ENCODE data around the gene ASB16. TPM values are rescaled to one million over a fixed set of nuclear protein-coding genes. Genes with fewer than 3 reads are reported as not detected.
"Not testable (repeated sequence)": the region's sequence is repeated elsewhere in the genome, so short reads cannot be mapped to it uniquely, and the experiment has no call there.

Gene ASB16
- total and polyA plus RNA-seq, 4 donors = 0.88 to 2.1 (median 1.4) TPM

DNA sequence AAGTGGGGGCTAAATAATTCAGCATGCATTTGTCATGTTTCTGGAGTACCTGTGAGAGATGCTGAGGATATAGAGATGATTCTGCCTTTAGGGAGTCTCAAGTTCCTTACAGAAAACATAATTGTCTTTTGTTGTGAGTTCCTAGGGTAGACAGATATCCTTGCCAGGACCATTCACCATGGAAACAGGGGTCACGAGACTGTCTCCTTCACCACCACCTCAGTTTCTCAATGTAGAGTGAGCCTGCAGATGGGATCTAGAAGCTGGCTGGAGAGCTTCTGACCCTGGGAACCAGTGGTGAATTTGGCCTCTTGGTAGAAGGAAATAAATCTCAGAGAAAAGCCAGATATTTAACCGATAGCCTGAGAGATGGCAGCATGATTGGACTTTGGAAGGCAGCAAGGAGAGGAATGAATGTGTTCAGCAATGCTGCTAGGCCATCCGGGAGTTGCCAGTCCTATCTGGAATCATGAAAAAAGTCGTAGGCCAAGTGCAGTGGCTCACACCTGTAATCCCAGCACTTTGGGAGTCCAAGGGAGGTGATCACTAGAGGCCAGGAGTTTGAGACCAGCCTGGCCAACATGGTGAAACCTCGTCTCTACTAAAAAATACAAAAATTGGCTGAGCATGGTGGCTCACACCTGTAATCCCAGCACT, 39.7 kb upstream of the ASB16 start:
- Histone ChIP-seq H3K4me1 (ENCODE audit: control insufficient read depth in 1 of 2, insufficient read depth in 2 of 2, low read length in 2 of 2) (no peaks in the 10 kb centered on the region), H3K27ac (ENCODE audit: low read depth in 1 of 2, low read length in 2 of 2) (no peak overlapping the region), H3K36me3 (ENCODE audit: control insufficient read depth in 1 of 2, insufficient read depth in 2 of 2, low read length in 1 of 2) (no peaks in the 10 kb centered on the region), H3K27me3 (ENCODE audit: control insufficient read depth in 1 of 2, insufficient read depth in 2 of 2, low read length in 1 of 2) (no peaks in the 10 kb centered on the region), H3K4me3 (ENCODE audit: low read length in 2 of 2) (no peak overlapping the region), H3K9me3 (ENCODE audit: control insufficient read depth, low read length) (no peaks in the 10 kb centered on the region)
- no peak for ATAC-seq (ENCODE audit: low FRiP score)
- no peak for DNase-seq
- WGBS, 2 donors = 82 to 84% methylated on average over 5 of the region's 5 CpGs
- intact Hi-C loops (cut with DNase I) = no loop called here

DNA sequence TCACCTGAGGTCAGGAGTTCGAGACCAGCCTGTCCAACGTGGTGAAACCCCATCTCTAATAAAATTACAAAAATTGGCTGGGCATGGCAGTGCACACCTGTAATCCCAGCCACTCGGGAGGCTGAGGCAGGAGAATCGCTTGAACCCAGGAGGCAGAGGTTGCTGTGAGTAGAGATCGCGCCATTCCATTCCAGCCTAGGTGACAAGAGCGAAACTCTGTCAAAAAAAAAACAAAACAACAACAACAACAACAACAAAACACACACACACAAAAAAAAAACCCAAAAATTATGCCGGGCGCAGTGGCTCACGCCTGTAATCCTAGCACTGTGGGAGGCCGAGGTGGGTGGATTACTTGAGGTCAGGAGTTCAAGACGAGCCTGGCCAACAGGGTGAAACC, 39.1 kb upstream of the ASB16 start:
- DNase-seq; H3K27ac ChIP-seq (ENCODE audit: low read depth in 1 of 2, low read length in 2 of 2); H3K9me3 ChIP-seq (ENCODE audit: control insufficient read depth, low read length); H3K4me3 ChIP-seq (ENCODE audit: low read length in 2 of 2); H3K4me1 ChIP-seq (ENCODE audit: control insufficient read depth in 1 of 2, insufficient read depth in 2 of 2, low read length in 2 of 2); H3K27me3 ChIP-seq (ENCODE audit: control insufficient read depth in 1 of 2, insufficient read depth in 2 of 2, low read length in 1 of 2); ATAC-seq (ENCODE audit: low FRiP score); H3K36me3 ChIP-seq (ENCODE audit: control insufficient read depth in 1 of 2, insufficient read depth in 2 of 2, low read length in 1 of 2); intact Hi-C loops (cut with DNase I): not testable (repeated sequence)
- WGBS, 2 donors = 94 to 95% methylated on average over 12 of the region's 12 CpGs

DNA sequence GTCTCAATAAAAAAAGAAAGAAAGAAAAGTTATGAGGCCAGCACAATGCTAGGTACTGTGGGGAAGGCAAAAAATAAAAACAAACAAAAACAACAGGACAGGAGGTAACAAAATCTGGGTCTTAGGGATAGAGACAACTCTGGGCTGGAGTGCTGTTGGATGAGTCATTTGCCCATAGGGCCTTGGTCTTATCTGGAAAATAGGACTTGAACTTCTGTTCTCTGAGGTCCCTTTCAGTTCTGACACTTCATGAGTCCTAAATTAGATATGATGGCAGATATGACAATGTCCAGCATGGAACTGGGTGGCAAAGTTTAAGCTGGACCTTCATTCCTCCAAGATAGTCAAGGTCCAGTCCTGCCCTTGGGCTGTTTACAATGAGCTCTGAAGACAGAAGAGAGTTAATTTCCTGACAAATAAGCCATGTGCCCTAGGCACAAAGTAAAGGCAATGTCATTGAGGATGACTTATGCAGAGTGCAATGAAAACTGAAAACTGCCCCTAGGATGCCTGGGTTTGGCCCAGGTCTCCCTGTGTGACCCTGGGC, 38.2 kb upstream of the ASB16 start:
- H3K27me3 ChIP-seq (ENCODE audit: control insufficient read depth in 1 of 2, insufficient read depth in 2 of 2, low read length in 1 of 2) = no peaks in the 10 kb centered on the region
- H3K9me3 ChIP-seq (ENCODE audit: control insufficient read depth, low read length) = no peaks in the 10 kb centered on the region
- H3K36me3 ChIP-seq (ENCODE audit: control insufficient read depth in 1 of 2, insufficient read depth in 2 of 2, low read length in 1 of 2) = no peaks in the 10 kb centered on the region
- H3K4me1 ChIP-seq (ENCODE audit: control insufficient read depth in 1 of 2, insufficient read depth in 2 of 2, low read length in 2 of 2) = no peaks in the 10 kb centered on the region
- H3K4me3 ChIP-seq (ENCODE audit: low read length in 2 of 2) = no peak overlapping the region
- intact Hi-C loops (cut with DNase I) = no loop called here
- ATAC-seq (ENCODE audit: low FRiP score) (no peak), DNase-seq (no peak)
- no peak overlapping the region for H3K27ac ChIP-seq (ENCODE audit: low read depth in 1 of 2, low read length in 2 of 2)

DNA sequence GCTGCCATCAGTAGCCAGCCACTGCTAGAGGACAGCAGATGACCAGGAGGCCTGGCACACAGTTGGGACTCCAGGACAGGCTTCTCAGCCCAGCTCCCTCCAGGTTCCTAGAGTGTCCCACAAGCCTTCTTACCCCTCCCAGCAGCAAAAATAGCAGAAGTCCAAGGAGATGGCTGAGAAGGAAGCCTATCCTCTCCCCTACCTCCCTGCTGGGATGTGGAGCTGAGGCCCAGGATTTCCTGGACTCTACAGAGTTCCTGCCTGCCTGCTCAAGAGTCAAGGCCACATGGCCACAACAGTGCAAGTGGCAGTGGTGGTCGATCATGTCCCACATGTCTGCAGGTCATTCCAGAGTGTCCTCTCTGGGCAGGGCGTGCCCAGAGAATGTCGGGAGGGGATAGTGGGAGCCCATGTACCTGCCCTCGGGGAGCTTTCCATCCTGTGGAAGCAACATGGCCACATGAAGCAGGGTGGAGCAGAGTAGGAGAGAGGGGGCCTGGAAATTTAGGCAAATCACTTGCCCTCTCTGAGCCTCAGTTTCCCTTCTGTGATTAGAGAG, 36.5 kb upstream of the ASB16 start:
- H3K4me1 ChIP-seq (ENCODE audit: control insufficient read depth in 1 of 2, insufficient read depth in 2 of 2, low read length in 2 of 2) = no peaks in the 10 kb centered on the region
- DNase-seq = no peak
- no peaks in the 10 kb centered on the region for H3K36me3 ChIP-seq (ENCODE audit: control insufficient read depth in 1 of 2, insufficient read depth in 2 of 2, low read length in 1 of 2)
- WGBS, 2 donors = 87 to 92% methylated on average over 4 of the region's 4 CpGs
- H3K27ac ChIP-seq (ENCODE audit: low read depth in 1 of 2, low read length in 2 of 2) = no peak overlapping the region
- no peak overlapping the region for H3K4me3 ChIP-seq (ENCODE audit: low read length in 2 of 2)
- no peaks in the 10 kb centered on the region for H3K27me3 ChIP-seq (ENCODE audit: control insufficient read depth in 1 of 2, insufficient read depth in 2 of 2, low read length in 1 of 2)
- intact Hi-C loops (cut with DNase I) = no loop called here
- no peaks in the 10 kb centered on the region for H3K9me3 ChIP-seq (ENCODE audit: control insufficient read depth, low read length)
- no peak for ATAC-seq (ENCODE audit: low FRiP score)

DNA sequence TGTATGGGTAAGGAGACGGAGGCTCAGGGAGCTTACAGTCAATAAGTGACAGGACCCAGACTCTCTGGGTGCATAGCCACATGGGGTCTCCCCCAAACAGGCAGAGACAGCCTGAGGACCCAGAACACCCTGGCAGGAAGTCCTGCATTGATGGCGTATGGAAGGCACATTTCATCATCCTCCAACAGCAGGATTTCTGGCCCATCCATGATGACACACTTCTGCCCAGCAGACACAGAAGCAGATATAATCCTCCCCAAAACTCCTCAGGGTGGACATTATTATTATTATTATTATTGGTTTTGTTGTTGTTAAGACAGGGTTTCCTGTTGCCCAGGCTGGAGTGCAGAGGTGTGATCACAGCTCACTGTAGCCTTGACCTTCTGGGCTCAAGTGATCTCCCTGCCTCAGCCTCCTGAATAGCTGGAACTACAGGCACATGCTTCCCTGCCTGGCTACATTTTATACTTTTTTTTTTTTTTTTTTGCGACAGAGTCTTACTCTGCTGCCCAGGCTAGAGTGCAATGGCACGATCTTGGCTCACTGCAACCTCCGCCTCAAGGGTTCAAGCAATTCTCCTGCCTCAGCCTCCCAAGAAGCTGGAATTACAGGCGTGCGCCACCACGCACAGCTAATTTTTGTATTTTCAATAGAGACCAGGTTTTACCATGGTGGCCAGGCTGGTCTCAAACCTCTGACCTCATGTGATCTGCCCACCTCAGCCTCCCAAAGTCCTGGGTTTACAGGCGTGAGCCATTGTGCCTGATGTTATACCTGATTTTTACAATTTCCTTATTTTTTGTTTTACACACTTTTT, 35.5 kb upstream of the ASB16 start:
- Histone ChIP-seq H3K9me3 (ENCODE audit: control insufficient read depth, low read length) (no peaks in the 10 kb centered on the region), H3K4me1 (ENCODE audit: control insufficient read depth in 1 of 2, insufficient read depth in 2 of 2, low read length in 2 of 2) (no peaks in the 10 kb centered on the region), H3K4me3 (ENCODE audit: low read length in 2 of 2) (no peak overlapping the region), H3K27me3 (ENCODE audit: control insufficient read depth in 1 of 2, insufficient read depth in 2 of 2, low read length in 1 of 2) (no peaks in the 10 kb centered on the region), H3K27ac (ENCODE audit: low read depth in 1 of 2, low read length in 2 of 2) (no peak overlapping the region), H3K36me3 (ENCODE audit: control insufficient read depth in 1 of 2, insufficient read depth in 2 of 2, low read length in 1 of 2) (no peaks in the 10 kb centered on the region)
- intact Hi-C loops (cut with DNase I) = no loop called here
- ATAC-seq (ENCODE audit: low FRiP score) (no peak), DNase-seq (no peak)
- 93% methylated on average over 9 of the region's 9 CpGs for WGBS, 2 donors

DNA sequence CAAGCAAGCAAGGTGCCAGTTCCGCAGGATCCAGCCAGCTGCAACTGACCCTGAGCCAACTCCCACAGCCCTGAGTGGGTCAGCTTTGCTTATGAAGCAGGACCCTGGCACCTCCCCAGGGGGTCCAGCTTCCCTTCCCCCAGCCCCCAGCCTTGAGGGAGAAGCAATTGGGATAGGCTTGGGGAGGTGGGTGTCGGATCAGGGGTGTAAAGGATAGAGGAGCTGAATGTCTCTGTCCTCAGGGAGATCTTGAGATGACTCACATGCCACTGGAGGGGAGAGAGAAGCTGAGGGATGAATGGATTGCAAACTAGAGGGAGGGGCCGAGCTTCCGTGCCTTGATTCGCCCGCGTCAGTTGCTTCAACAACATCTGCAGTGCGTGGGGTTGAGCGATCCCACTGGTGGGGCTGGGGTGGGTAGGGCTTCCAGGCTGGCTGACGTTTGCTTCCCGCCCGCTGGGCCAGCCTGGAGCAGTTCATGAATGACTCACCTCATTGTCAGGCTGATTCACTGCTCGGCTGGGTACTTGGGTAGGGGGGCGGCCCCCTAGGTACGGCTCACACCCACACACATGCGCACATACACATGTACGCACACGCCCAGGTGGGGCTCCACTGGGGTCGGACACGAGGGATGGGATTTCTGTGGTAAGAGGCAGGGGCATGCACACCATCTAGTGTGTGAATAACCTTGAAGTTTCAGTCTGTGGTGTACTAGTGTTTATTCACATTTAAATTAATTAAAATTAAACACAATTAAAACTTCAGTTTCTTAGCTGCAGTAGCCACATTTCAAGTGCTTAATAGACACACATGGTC, 32.4 kb upstream of the ASB16 start:
- H3K9me3 ChIP-seq (ENCODE audit: control insufficient read depth, low read length) = no peaks in the 10 kb centered on the region
- H3K27ac ChIP-seq (ENCODE audit: low read depth in 1 of 2, low read length in 2 of 2) = peak overlapping the region in 1 of 2 donors; percentile 6
- intact Hi-C loops (cut with DNase I) = no loop called here
- 1% methylated on average over 20 of the region's 20 CpGs for WGBS, 2 donors
- ATAC-seq (ENCODE audit: low FRiP score) (peak; percentile 95), DNase-seq (peak; percentile 94 to 96)
- no peak overlapping the region for H3K4me3 ChIP-seq (ENCODE audit: low read length in 2 of 2)
- no peaks in the 10 kb centered on the region for H3K27me3 ChIP-seq (ENCODE audit: control insufficient read depth in 1 of 2, insufficient read depth in 2 of 2, low read length in 1 of 2)
- H3K36me3 ChIP-seq (ENCODE audit: control insufficient read depth in 1 of 2, insufficient read depth in 2 of 2, low read length in 1 of 2) = no peaks in the 10 kb centered on the region
- H3K4me1 ChIP-seq (ENCODE audit: control insufficient read depth in 1 of 2, insufficient read depth in 2 of 2, low read length in 2 of 2) = no peaks in the 10 kb centered on the region

DNA sequence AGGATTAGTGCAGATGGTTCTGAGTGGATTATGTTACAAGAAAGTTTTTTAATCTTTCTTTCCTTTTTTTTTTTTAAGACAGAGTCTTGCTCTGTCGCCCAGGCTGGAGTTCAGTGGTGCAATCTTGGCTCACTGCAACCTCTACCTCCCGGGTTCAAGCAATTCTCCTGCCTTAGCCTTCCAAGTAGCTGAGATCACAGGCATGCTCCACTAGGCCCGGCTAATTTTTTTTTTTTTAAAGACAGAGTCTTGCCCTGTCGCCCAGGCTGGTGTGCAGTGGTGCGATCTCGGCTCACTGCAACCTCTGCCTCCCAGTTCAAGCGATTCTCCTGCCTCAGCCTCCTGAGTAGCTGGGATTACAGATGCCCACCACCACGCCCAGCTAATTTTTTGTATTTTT, 26.6 kb upstream of the ASB16 start:
- H3K4me1 ChIP-seq (ENCODE audit: control insufficient read depth in 1 of 2, insufficient read depth in 2 of 2, low read length in 2 of 2); DNase-seq; H3K4me3 ChIP-seq (ENCODE audit: low read length in 2 of 2); H3K9me3 ChIP-seq (ENCODE audit: control insufficient read depth, low read length); ATAC-seq (ENCODE audit: low FRiP score); intact Hi-C loops (cut with DNase I); H3K27me3 ChIP-seq (ENCODE audit: control insufficient read depth in 1 of 2, insufficient read depth in 2 of 2, low read length in 1 of 2); H3K36me3 ChIP-seq (ENCODE audit: control insufficient read depth in 1 of 2, insufficient read depth in 2 of 2, low read length in 1 of 2); H3K27ac ChIP-seq (ENCODE audit: low read depth in 1 of 2, low read length in 2 of 2): not testable (repeated sequence)
- 85 to 86% methylated on average over 8 of the region's 8 CpGs for WGBS, 2 donors

DNA sequence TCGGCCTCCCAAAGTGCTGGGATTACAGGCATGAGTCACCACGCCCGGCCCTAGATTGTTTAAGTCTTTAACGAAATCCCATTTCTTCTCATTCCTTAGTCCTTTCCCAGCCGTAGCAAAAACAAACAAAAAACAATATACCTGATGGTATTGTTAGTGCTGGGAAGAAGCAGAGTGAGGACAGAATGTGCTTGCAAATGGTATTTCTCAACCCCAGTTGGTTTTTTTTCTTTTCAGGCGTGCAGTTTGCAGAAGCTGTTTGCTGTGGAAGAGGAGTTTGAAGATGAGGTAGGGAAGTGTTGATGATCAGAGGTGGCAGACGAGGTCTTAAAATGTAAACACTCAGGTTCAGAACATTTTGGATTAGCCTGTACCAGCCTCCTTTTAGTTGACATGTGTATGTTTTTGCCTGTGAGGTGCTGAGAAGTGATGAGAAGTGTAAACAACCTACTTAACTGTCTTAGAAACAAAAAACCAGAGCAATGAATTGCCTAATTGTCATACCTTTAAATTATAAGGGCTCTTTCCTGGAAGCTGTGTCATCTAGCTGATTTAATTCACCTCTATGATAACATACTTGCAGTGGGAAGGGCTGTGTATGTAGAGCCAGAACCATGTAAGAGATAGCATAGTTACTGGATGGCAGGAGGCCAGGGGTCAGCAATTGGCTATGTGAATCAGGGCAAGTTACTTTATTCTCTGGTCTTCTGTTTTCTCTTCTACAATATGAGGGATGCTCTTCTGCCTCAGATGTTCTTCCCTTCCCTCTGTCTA, 25.4 kb upstream of the ASB16 start:
- no peaks in the 10 kb centered on the region for H3K9me3 ChIP-seq (ENCODE audit: control insufficient read depth, low read length)
- DNase-seq (no peak), ATAC-seq (ENCODE audit: low FRiP score) (no peak)
- H3K36me3 ChIP-seq (ENCODE audit: control insufficient read depth in 1 of 2, insufficient read depth in 2 of 2, low read length in 1 of 2) = no peaks in the 10 kb centered on the region
- H3K4me3 ChIP-seq (ENCODE audit: low read length in 2 of 2) = no peak overlapping the region
- no peaks in the 10 kb centered on the region for H3K4me1 ChIP-seq (ENCODE audit: control insufficient read depth in 1 of 2, insufficient read depth in 2 of 2, low read length in 2 of 2)
- intact Hi-C loops (cut with DNase I) = no loop called here
- H3K27me3 ChIP-seq (ENCODE audit: control insufficient read depth in 1 of 2, insufficient read depth in 2 of 2, low read length in 1 of 2) = no peaks in the 10 kb centered on the region
- no peak overlapping the region for H3K27ac ChIP-seq (ENCODE audit: low read depth in 1 of 2, low read length in 2 of 2)
- WGBS, 2 donors = 92 to 94% methylated on average over 7 of the region's 7 CpGs

All from aorta (tissue), 5 donors.